Heart left ventricle (tissue), 16 donors: ENCODE results near the gene RARRES1. TPM values are rescaled to one million over a fixed set of nuclear protein-coding genes. Genes with fewer than 3 reads are reported as not detected.

Experiments used
- ATAC-seq, 4 donors: fragments of 200-7000 bp; cut with Tn5 transposase; one replicate each; pipeline ENCODE4 v1.9.1; 2020 to 2022; ENCODE audit warnings: moderate library complexity in 4 of 4, mild to moderate bottlenecking in 3 of 4, moderate number of reproducible peaks in 1 of 4
- DNase-seq, 5 donors: peaks; one replicate each; pipeline ENCODE4 v3.0.0-alpha.2; 2020
- H3K27ac ChIP-seq, 12 donors: fragments of 200-600 bp; sonication (generic) in 4 of 12; one replicate each; pipeline versions ENCODE4 v1.5.0 to v1.8.0; 2016 to 2022; ENCODE audit warnings: mild to moderate bottlenecking in 2 of 12
- H3K27me3 ChIP-seq, 9 donors: fragments of 200-600 bp; sonication (generic) in 2 of 9; one replicate each; pipeline versions ENCODE4 v1.5.1 to v1.8.0; 2016 to 2022; ENCODE audit warnings: mild to moderate bottlenecking in 3 of 9
- H3K36me3 ChIP-seq, 9 donors: fragments of 200-600 bp; sonication (generic) in 2 of 9; one replicate each; pipeline versions ENCODE4 v1.5.0 to v1.8.0; 2018 to 2022; ENCODE audit warnings: mild to moderate bottlenecking in 2 of 9
- H3K4me1 ChIP-seq, 12 donors: fragments of 200-600 bp; sonication (generic) in 4 of 12; one replicate each; pipeline versions ENCODE4 v1.5.0 to v1.8.0; 2016 to 2022; ENCODE audit warnings: mild to moderate bottlenecking in 3 of 12
- H3K4me3 ChIP-seq, 12 donors: fragments of 200-600 bp; sonication (generic) in 4 of 12; one replicate each; pipeline versions ENCODE4 v1.5.0 to v1.8.0; 2017 to 2022; ENCODE audit warnings: mild to moderate bottlenecking in 9 of 12, moderate library complexity in 4 of 12
- H3K9me3 ChIP-seq, 12 donors: fragments of 200-600 bp; sonication (generic) in 4 of 12; one replicate each; pipeline versions ENCODE4 v1.5.0 to v1.8.0; 2016 to 2022; ENCODE audit warnings: mild to moderate bottlenecking in 1 of 12
- CTCF ChIP-seq, 12 donors: fragments of 200-600 bp; sonication (generic) in 4 of 12; IDR thresholded peaks; one replicate each; pipeline versions ENCODE4 v1.5.0 to v1.8.0; 2018 to 2022; ENCODE audit warnings: antibody characterized with exemption in 12 of 12, mild to moderate bottlenecking in 5 of 12
- POLR2A ChIP-seq, 2 donors: fragments of 450-650 bp; IDR thresholded peaks; one replicate each; pipeline ENCODE4 v1.6.1; 2017; ENCODE audit warnings: antibody characterized with exemption in 2 of 2, mild to moderate bottlenecking in 2 of 2, moderate library complexity in 2 of 2
- WGBS, 4 donors: extraction: QIAGEN DNeasy Blood & Tissue Kit in 2 of 4; methylation state at CpG; one replicate each; pipeline versions ENCODE4 v1.1.5 to v1.1.7; 2013 to 2018; 5-methylcytosine and 5-hydroxymethylcytosine counted together
- intact Hi-C, 10 donors: fragments of 100-400 bp; cut with DNase I; formaldehyde crosslinking; loops; one replicate each; pipeline versions ENCODE4 v1.11.1 to v1.14.2; 2022
- polyA plus RNA-seq, 2 donors: library from polyadenylated mRNA; stranded (reverse); fragments of 200-250 nt; gene quantifications; one replicate each; pipeline ENCODE4 v1.2.3, GENCODE V29; 2013
- total RNA-seq, 9 donors: library from RNA; depleted of rRNA in 2 of 9; stranded (reverse); fragments of >200 nt in 2 of 9; fragmentation: NEBNext Ultra II Directional in 3 of 9; extraction: Animal tissue kit (Norgen Biotek cat#: 25700) in 3 of 9; gene quantifications; one replicate each; pipeline versions ENCODE4 v1.1.0 to v1.2.4, GENCODE V29; 2016 to 2023
- donor health status: ischemic (EF 13 %, LVEDD 7.1; RV severe dilation, severe dysfunction).
- donor health status: healthy with polysubstance abuse.
- donor health status: DM: no; HTN: yes; CAD: no.
- donor health status: DM: no; HTN: no; CAD: no.
- donor health status: ischemic (EF 25% LVEDD 6.9; RV normal size, moderate dysfunction).
- donor health status: ischemic (EF 25% LVEDD 5.7; RV mildly dilated, moderate dysfunction).
- donor health status: healthy.
- donor health status: DM: yes; HTN: yes; CAD: no.
- donor health status: ischemic (EF 35%, LVEDD 5.7; RV mildly dilated, moderate dysfunction).
- donor health status: nonischemic (EF 11% LVEDD 7.7; RV severe dilation, severe dysfunction).
- donor health status: DM: yes; HTN: yes; CAD: no.
- donor health status: PGD.
- donor health status: ischemic (EF 29% LVEDD 5.4; RV normal size, mild dysfunction).
- donor health status: nonischemic (EF 23%, LVEDD 6.1; RV moderate dilation, normal function).

The RARRES1 gene
- total and polyA plus RNA-seq, 11 donors: 0.63 to 69.4 (median 3.6) TPM

- H3K4me1 ChIP-seq: peaks cover 0 to 25% (median 0%) of the 10 kb centered on the region in 12 donors
- DNase-seq: no peak
- H3K27ac ChIP-seq: no peak overlapping the region
- intact Hi-C loops: loop anchor here in 1 of 10 donors (5.0 kb wide), 1 partner anchor 33 kb away; no protein-coding TSS in a partner anchor
- H3K4me3 ChIP-seq: no peak overlapping the region
- TF ChIP-seq CTCF (IDR thresholded peaks at IDR 0.05) (no peak), POLR2A (IDR thresholded peaks at IDR 0.05) (no peak)
- H3K36me3 ChIP-seq: peaks cover 0 to 27% (median 15%) of the 10 kb centered on the region in 9 donors
- 95 to 97% (median 96%) methylated on average over 4 of the region's 4 CpGs for WGBS, 4 donors
- no peak for ATAC-seq
- no peaks in the 10 kb centered on the region for H3K9me3 ChIP-seq
- no peaks in the 10 kb centered on the region for H3K27me3 ChIP-seq
Observed at GRCh38 chr3:158744567-158745288, 12.5 kb upstream of the RARRES1 start.

- no peak overlapping the region for H3K27ac ChIP-seq
- peaks cover 0 to 24% (median 0%) of the 10 kb centered on the region in 12 donors for H3K4me1 ChIP-seq
- ATAC-seq (no peak), DNase-seq (no peak)
- TF ChIP-seq CTCF (IDR thresholded peaks at IDR 0.05): no peak
- no peak for TF ChIP-seq POLR2A (IDR thresholded peaks at IDR 0.05)
- intact Hi-C loops: loop anchor here in 1 of 10 donors (5.0 kb wide), 1 partner anchor 33 kb away; no protein-coding TSS in a partner anchor
- WGBS, 4 donors: 82 to 95% (median 90%) methylated on average over 5 of the region's 5 CpGs
- H3K27me3 ChIP-seq: no peaks in the 10 kb centered on the region
- H3K36me3 ChIP-seq: peaks cover 0 to 27% (median 13%) of the 10 kb centered on the region in 9 donors
- no peak overlapping the region for H3K4me3 ChIP-seq
- H3K9me3 ChIP-seq: no peaks in the 10 kb centered on the region
Observed at GRCh38 chr3:158743664-158744566, 11.7 kb upstream of the RARRES1 start.

GRCh38 chr3:158742871-158743663 is 10.8 kb upstream of the RARRES1 start:
- WGBS, 4 donors: 75 to 88% (median 81%) methylated on average over 4 of the region's 4 CpGs
- peak overlapping the region in 1 of 12 donors; percentile 32 for H3K27ac ChIP-seq
- no peak for TF ChIP-seq CTCF (IDR thresholded peaks at IDR 0.05)
- no peak for TF ChIP-seq POLR2A (IDR thresholded peaks at IDR 0.05)
- peaks cover 0 to 27% (median 7%) of the 10 kb centered on the region in 9 donors for H3K36me3 ChIP-seq
- intact Hi-C loops: loop anchor here in 1 of 10 donors (5.0 kb wide), 1 partner anchor 34 kb away; no protein-coding TSS in a partner anchor
- H3K9me3 ChIP-seq: no peaks in the 10 kb centered on the region
- no peaks in the 10 kb centered on the region for H3K27me3 ChIP-seq
- H3K4me1 ChIP-seq: peaks cover 0 to 15% (median 0%) of the 10 kb centered on the region in 12 donors
- DNase-seq (no peak), ATAC-seq (no peak)
- no peak overlapping the region for H3K4me3 ChIP-seq
